Testis (tissue), 3 donors: ENCODE results near the gene OR11A1. TPM values are rescaled to one million over a fixed set of nuclear protein-coding genes. Genes with fewer than 3 reads are reported as not detected.
"Not testable (repeated sequence)": the region's sequence is repeated elsewhere in the genome, so short reads cannot be mapped to it uniquely, and the experiment has no call there.

Experiments
- DNase-seq: peaks from one replicate; pipeline ENCODE4 v3.0.0-alpha.2; 2019
- H3K27ac ChIP-seq, 2 donors: fragments of 200-600 bp; sonication (generic); one replicate each; pipeline ENCODE4 v1.5.1; 2019
- H3K27me3 ChIP-seq: fragments of 200-600 bp; sonication (generic); one replicate; pipeline ENCODE4 v1.5.1; 2019
- H3K36me3 ChIP-seq: fragments of 200-600 bp; sonication (generic); one replicate; pipeline ENCODE4 v1.5.1; 2017; ENCODE audit warnings: low read depth; ENCODE audit errors: missing control alignments
- H3K4me1 ChIP-seq: fragments of 200-600 bp; sonication (generic); one replicate; pipeline ENCODE4 v1.5.1; 2019
- H3K4me3 ChIP-seq, 2 donors: fragments of 200-600 bp; sonication (generic); one replicate each; pipeline ENCODE4 v1.5.1; 2017 to 2019
- H3K9me3 ChIP-seq: fragments of 200-600 bp; sonication (generic); one replicate; pipeline ENCODE4 v1.5.1; 2017
- CTCF ChIP-seq, 3 experiments: fragments of 450-650 bp in 2 of 3; fragments of 200-600 bp in 1 of 3; sonication (generic) in 1 of 3; IDR thresholded peaks; one replicate each; pipeline ENCODE4 v1.5.1; 2016 to 2019; ENCODE audit warnings: antibody characterized with exemption in 3 of 3, mild to moderate bottlenecking in 2 of 3, moderate library complexity in 1 of 3
- POLR2A ChIP-seq: fragments of 450-650 bp; IDR thresholded peaks from one replicate; pipeline ENCODE4 v1.6.1; 2017; ENCODE audit warnings: antibody characterized with exemption, mild to moderate bottlenecking, moderate library complexity
- WGBS, 2 donors: methylation state at CpG; one replicate each; pipeline ENCODE4 v1.1.5; 2018; 5-methylcytosine and 5-hydroxymethylcytosine counted together
- intact Hi-C: fragments of 100-400 bp; cut with DNase I; formaldehyde crosslinking; loops from one replicate; pipeline ENCODE4 v1.15.1; 2023; ENCODE audit warnings: low total_unique reads
- polyA plus RNA-seq: library from polyadenylated mRNA; stranded (reverse); fragments of 350-450 nt; fragmentation: Illumina TruSeq; extraction: RNeasy Lipid Tissue Mini Kit (QIAGEN cat#74804); gene quantifications from one replicate; pipeline ENCODE4 v1.2.3, GENCODE V29; 2014; ENCODE audit warnings: low read depth, low replicate concordance; ENCODE audit not compliant: insufficient read depth
- total RNA-seq, 2 donors: library from RNA; depleted of rRNA; stranded (reverse); fragments of >200 nt; gene quantifications; one replicate each; pipeline ENCODE4 v1.2.3, GENCODE V29; 2016

The OR11A1 gene
- total and polyA plus RNA-seq, 3 donors from 2014 or later = 0.13 to 0.71 (median 0.19) TPM

- Histone ChIP-seq H3K9me3 (no peaks in the 10 kb centered on the region), H3K4me3 (no peak overlapping the region), H3K36me3 (no peaks in the 10 kb centered on the region), H3K27ac (no peak overlapping the region), H3K27me3 (no peaks in the 10 kb centered on the region), H3K4me1 (no peaks in the 10 kb centered on the region)
- 78 to 91% methylated on average over 5 to 6 of the region's 6 CpGs for WGBS, 2 donors
- intact Hi-C loops = no loop called here
- DNase-seq = no peak
- no peak for TF ChIP-seq CTCF (IDR thresholded peaks at IDR 0.05)
- TF ChIP-seq POLR2A = no peak
Observed at GRCh38 chr6:29462022-29462421, 5.2 kb upstream of the OR11A1 start.

- no peaks in the 10 kb centered on the region for H3K36me3 ChIP-seq
- no peaks in the 10 kb centered on the region for H3K27me3 ChIP-seq
- WGBS, 2 donors = 78 to 81% methylated on average over 5 of the region's 5 CpGs
- no peak overlapping the region for H3K27ac ChIP-seq
- no peaks in the 10 kb centered on the region for H3K4me1 ChIP-seq
- no peak overlapping the region for H3K4me3 ChIP-seq
- TF ChIP-seq POLR2A (no peak), CTCF (IDR thresholded peaks at IDR 0.05) (no peak)
- no peaks in the 10 kb centered on the region for H3K9me3 ChIP-seq
- no peak for DNase-seq
- intact Hi-C loops = no loop called here
Observed at GRCh38 chr6:29461021-29461814, 4.3 kb upstream of the OR11A1 start.

GRCh38 chr6:29451471-29452193 is 5.2 kb downstream of the OR11A1 start:
- 80 to 83% methylated on average over 3 of the region's 3 CpGs for WGBS, 2 donors
- Histone ChIP-seq H3K27me3 (no peaks in the 10 kb centered on the region), H3K27ac (no peak overlapping the region), H3K36me3 (no peaks in the 10 kb centered on the region), H3K4me1 (no peaks in the 10 kb centered on the region), H3K4me3 (no peak overlapping the region), H3K9me3 (no peaks in the 10 kb centered on the region)
- TF ChIP-seq POLR2A = no peak
- no peak for TF ChIP-seq CTCF (IDR thresholded peaks at IDR 0.05)
- DNase-seq = no peak
- intact Hi-C loops = no loop called here

- H3K27ac ChIP-seq = no peak overlapping the region
- 67 to 90% methylated on average over 1 of the region's 1 CpG for WGBS, 2 donors
- intact Hi-C loops = no loop called here
- no peak for DNase-seq
- no peak for TF ChIP-seq CTCF (IDR thresholded peaks at IDR 0.05)
- TF ChIP-seq POLR2A = no peak
- H3K9me3 ChIP-seq = no peaks in the 10 kb centered on the region
- no peaks in the 10 kb centered on the region for H3K27me3 ChIP-seq
- no peak overlapping the region for H3K4me3 ChIP-seq
- no peaks in the 10 kb centered on the region for H3K4me1 ChIP-seq
- H3K36me3 ChIP-seq = no peaks in the 10 kb centered on the region
Observed at GRCh38 chr6:29447670-29448069, 9.2 kb downstream of the OR11A1 start.

- H3K4me3 ChIP-seq, H3K27me3 ChIP-seq, H3K4me1 ChIP-seq, intact Hi-C loops, H3K27ac ChIP-seq, DNase-seq, H3K36me3 ChIP-seq, H3K9me3 ChIP-seq: not testable (repeated sequence)
- WGBS, 2 donors = 83 to 100% methylated on average over 1 of the region's 1 CpG
Observed at GRCh38 chr6:29444031-29444430, 12.8 kb downstream of the OR11A1 start.
